GM19438 (cell line): ENCODE measurements around the gene WDSUB1.

ENCODE experiments used
- ATAC-seq: cut with Tn5 transposase; IDR thresholded peaks from one replicate; pipeline ENCODE4 v1.9.1; 2021; ENCODE audit warnings: low read depth; ENCODE audit not compliant: unreplicated experiment

Gene WDSUB1

DNA sequence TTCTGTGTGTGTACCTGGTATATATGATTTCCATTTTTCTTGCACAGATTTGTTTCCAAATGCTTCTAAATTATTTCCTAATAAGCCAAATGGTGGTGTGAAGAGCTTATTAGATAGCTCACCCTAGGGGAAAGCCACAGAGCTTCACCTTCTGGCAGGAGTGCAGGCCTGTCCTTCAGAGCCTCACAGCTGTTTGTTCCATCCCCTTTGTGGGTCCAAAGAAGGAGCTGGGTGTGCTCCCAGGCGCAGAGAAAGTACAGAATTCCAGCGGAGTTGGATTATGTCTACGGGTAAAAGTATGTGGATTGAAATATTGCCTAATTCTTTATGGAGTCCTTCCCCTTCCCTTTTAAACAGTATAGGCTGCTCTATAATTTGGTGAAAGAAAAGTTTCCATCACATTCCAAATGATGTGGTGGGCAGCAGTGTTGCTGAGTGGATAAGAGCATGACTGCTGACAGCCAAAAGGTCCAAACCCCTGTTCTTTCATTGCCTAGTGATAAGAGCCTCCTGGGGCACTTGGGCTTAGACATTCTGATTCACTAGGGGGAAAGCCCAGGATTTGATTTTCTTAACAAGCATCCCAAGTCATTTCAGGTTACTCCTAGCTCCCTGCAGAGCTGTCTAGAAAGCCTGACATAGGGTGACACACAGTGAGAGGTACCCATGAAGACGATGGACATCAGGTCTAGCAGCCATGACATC, 86.6 kb downstream of the WDSUB1 start:
- ATAC-seq, result no peak

GRCh38 chr2:159199236-159199635, 87.3 kb downstream of the WDSUB1 start:
- no peak for ATAC-seq

GRCh38 chr2:159196393-159196925, 90.0 kb downstream of the WDSUB1 start:
- no peak for ATAC-seq

DNA sequence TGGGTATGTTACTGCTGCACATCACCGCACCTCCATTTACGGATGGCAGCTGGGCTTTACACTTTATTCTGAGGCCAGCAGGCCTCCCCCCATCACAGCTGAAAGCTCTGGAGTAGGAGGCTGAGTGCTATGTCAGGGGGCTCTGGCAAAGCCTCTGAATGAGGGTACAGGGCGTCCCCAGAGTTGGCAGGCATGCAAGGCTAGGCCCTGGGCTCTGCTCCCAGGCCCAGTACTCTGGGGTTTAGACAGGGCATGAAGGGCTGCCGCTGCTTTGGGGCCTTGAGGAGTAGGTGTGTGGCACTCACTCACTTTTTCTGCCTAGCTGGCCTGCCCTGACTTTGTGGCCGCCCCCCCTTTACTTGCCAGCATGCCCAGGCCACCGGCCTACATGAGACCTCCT, 90.8 kb downstream of the WDSUB1 start:
- no peak for ATAC-seq

- ATAC-seq, result no peak
Observed at GRCh38 chr2:159194241-159194640, 92.3 kb downstream of the WDSUB1 start.

- ATAC-seq, result no peak
Observed at GRCh38 chr2:159193791-159194190, 92.7 kb downstream of the WDSUB1 start.

GRCh38 chr2:159192371-159192918, 94.1 kb downstream of the WDSUB1 start:
- ATAC-seq, result no peak

DNA sequence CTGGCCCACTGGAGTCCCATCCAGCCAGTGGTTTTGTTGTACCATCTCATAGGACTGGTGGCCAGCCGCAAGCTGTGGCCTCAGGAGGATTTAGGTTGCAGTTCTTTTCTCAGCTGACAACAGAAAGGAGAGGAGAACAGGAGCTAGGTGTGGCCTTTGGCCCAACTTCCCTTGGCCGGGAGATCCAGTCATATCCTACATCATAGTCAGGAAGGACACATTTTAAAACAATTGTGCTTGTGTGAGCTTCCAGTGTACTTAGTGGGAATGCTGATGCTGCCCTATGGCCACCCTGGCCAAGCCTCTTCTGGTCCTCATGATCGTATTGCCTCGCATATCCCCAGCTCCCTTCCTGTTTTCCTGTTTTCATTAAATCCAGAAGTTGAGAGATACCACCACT, 98.1 kb downstream of the WDSUB1 start:
- ATAC-seq, result no peak

DNA sequence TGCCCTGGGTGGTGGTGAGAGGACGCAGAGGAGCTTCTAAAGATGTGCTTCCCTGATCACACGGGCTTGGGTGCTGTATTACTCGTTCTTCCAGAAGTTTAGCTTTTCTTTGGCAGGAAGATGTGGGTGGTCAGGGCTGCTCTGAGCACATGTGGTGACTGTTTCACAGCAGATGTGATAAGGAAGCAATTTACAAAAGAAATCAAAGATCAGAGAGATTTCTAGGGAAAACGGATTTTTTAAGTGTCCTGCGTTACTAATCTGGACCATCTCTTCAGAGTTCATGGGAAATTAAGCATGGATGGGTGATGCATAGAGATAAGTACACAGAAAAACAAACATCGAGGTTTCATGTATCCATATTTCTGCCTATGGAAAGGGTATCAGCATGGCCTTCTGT, 99.4 kb downstream of the WDSUB1 start:
- ATAC-seq, result no peak

- no peak for ATAC-seq
Observed at GRCh38 chr2:159186462-159186861, 100.0 kb downstream of the WDSUB1 start.
